ENCODE measurements around the gene PGLYRP1. TPM values are rescaled to one million over a fixed set of nuclear protein-coding genes. Genes with fewer than 3 reads are reported as not detected.

Gene PGLYRP1
- total and polyA plus RNA-seq, 3 donors from 2014 or later, result not detected

DNA sequence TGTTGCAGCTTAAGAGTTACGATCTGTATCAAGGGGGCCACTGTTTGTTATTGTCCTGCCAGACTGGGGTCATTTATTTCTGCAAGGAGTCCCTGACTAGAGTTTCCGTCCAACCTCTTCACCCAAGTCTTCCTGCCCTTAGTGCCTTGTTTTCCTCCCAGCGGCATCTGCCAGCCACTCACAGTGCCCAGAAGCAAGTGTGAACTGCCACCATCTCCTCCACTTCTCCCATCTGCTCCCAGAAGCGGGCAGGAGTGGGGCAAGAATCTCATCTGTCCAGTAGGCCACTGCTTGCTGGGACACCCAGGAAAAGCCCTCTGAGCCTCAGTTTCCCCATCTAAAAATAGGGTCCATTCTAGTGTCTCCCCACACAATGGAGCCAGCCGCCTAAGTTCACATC lies 53.2 kb downstream of the PGLYRP1 start:
- no peak for TF ChIP-seq POLR2A (IDR thresholded peaks at IDR 0.05)
- TF ChIP-seq, protein P1, sequence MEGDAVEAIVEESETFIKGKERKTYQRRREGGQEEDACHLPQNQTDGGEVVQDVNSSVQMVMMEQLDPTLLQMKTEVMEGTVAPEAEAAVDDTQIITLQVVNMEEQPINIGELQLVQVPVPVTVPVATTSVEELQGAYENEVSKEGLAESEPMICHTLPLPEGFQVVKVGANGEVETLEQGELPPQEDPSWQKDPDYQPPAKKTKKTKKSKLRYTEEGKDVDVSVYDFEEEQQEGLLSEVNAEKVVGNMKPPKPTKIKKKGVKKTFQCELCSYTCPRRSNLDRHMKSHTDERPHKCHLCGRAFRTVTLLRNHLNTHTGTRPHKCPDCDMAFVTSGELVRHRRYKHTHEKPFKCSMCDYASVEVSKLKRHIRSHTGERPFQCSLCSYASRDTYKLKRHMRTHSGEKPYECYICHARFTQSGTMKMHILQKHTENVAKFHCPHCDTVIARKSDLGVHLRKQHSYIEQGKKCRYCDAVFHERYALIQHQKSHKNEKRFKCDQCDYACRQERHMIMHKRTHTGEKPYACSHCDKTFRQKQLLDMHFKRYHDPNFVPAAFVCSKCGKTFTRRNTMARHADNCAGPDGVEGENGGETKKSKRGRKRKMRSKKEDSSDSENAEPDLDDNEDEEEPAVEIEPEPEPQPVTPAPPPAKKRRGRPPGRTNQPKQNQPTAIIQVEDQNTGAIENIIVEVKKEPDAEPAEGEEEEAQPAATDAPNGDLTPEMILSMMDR (IDR thresholded peaks at IDR 0.05), result no peak
- Histone ChIP-seq H3K27ac (no peak overlapping the region), H3K9me3 (no peaks in the 10 kb centered on the region), H3K4me1 (no peaks in the 10 kb centered on the region), H3K36me3 (ENCODE audit: low read depth, missing control alignments) (no peaks in the 10 kb centered on the region), H3K4me3 (no peak overlapping the region), H3K27me3 (no peaks in the 10 kb centered on the region)
- DNase-seq, result no peak
- intact Hi-C loops (cut with DNase I; ENCODE audit: low total_unique reads), result no loop called here
- WGBS, 2 donors, result 75 to 78% methylated on average over 5 of the region's 5 CpGs

MicroRNAs encoded within 50 kb of the gene (microRNA counts, 767-probe panel; counts per million panel counts)
- microRNA hsa-miR-769-3p (0 to 152 counts per million in 2 donors), microRNA hsa-miR-769-5p (0 to 152 counts per million in 2 donors)

Small RNAs within 50 kb of the gene (microRNA-seq; reads per million reads assigned to microRNA genes)
- gene MIR769 (ENCODE audit: borderline number of aligned reads in 2 of 2, borderline replicate concordance in 1 of 2), result 85.5 to 137 reads per million in 2 donors

Small RNAs within 50 kb of the gene (small RNA-seq; reads per million reads assigned to genes)
- gene MIR769, result 24.7 to 25.0 reads per million in 2 donors

Other genes with a start within 250 kb of the PGLYRP1 start
- 10 to 100 TPM; 66.2 to 68.8 TPM for gene DMPK, start 240.6 kb downstream of the PGLYRP1 start, total RNA-seq
- gene DMPK, start 240.6 kb downstream of the PGLYRP1 start, polyA plus RNA-seq (ENCODE audit: insufficient read depth, low read depth, low replicate concordance), result 42.6 TPM
- 100 to 1,000 TPM; 111 to 124 TPM for gene DMWD, start 230.2 kb downstream of the PGLYRP1 start, total RNA-seq
- 59.0 TPM for gene DMWD, start 230.2 kb downstream of the PGLYRP1 start, polyA plus RNA-seq (ENCODE audit: insufficient read depth, low read depth, low replicate concordance)
- gene RSPH6A, start 207.7 kb downstream of the PGLYRP1 start, total RNA-seq, result 10 to 100 TPM; 17.0 to 20.9 TPM
- 88.3 TPM for gene RSPH6A, start 207.7 kb downstream of the PGLYRP1 start, polyA plus RNA-seq (ENCODE audit: insufficient read depth, low read depth, low replicate concordance)
- gene SYMPK, start 159.9 kb downstream of the PGLYRP1 start, total RNA-seq, result 100 to 1,000 TPM; 123 to 142 TPM
- 195 TPM for gene SYMPK, start 159.9 kb downstream of the PGLYRP1 start, polyA plus RNA-seq (ENCODE audit: insufficient read depth, low read depth, low replicate concordance)
- gene FOXA3, start 158.7 kb downstream of the PGLYRP1 start, total RNA-seq, result 1 to 10 TPM; 1.5 to 1.7 TPM
- 1.7 TPM for gene FOXA3, start 158.7 kb downstream of the PGLYRP1 start, polyA plus RNA-seq (ENCODE audit: insufficient read depth, low read depth, low replicate concordance)
- 10 to 100 TPM; 36.0 to 48.3 TPM for gene IRF2BP1, start 136.9 kb downstream of the PGLYRP1 start, total RNA-seq
- gene IRF2BP1, start 136.9 kb downstream of the PGLYRP1 start, polyA plus RNA-seq (ENCODE audit: insufficient read depth, low read depth, low replicate concordance), result 13.8 TPM
- gene MYPOP, start 120.4 kb downstream of the PGLYRP1 start, total RNA-seq, result 10 to 100 TPM in 1 of 2 donors, 1 to 10 TPM in 1; 9.4 to 11.1 TPM
- 9.5 TPM for gene MYPOP, start 120.4 kb downstream of the PGLYRP1 start, polyA plus RNA-seq (ENCODE audit: insufficient read depth, low read depth, low replicate concordance)
- 1 to 10 TPM; 4.8 to 5.1 TPM for gene NANOS2, start 108.3 kb downstream of the PGLYRP1 start, total RNA-seq
- gene NANOS2, start 108.3 kb downstream of the PGLYRP1 start, polyA plus RNA-seq (ENCODE audit: insufficient read depth, low read depth, low replicate concordance), result 4.8 TPM
- 1 to 10 TPM; 3.0 to 5.7 TPM for gene NOVA2, start 49.2 kb downstream of the PGLYRP1 start, total RNA-seq
- 3.1 TPM for gene NOVA2, start 49.2 kb downstream of the PGLYRP1 start, polyA plus RNA-seq (ENCODE audit: insufficient read depth, low read depth, low replicate concordance)
- 10 to 100 TPM; 25.6 to 31.2 TPM for gene CCDC61, start 27.6 kb downstream of the PGLYRP1 start, total RNA-seq
- 32.5 TPM for gene CCDC61, start 27.6 kb downstream of the PGLYRP1 start, polyA plus RNA-seq (ENCODE audit: insufficient read depth, low read depth, low replicate concordance)
- under 1 TPM; 0.56 to 0.79 TPM for gene IGFL4, start 17.9 kb upstream of the PGLYRP1 start, total RNA-seq
- 0.37 TPM for gene IGFL4, start 17.9 kb upstream of the PGLYRP1 start, polyA plus RNA-seq (ENCODE audit: insufficient read depth, low read depth, low replicate concordance)
- not detected for gene IGFL3, start 101.6 kb upstream of the PGLYRP1 start, total RNA-seq
- gene IGFL3, start 101.6 kb upstream of the PGLYRP1 start, polyA plus RNA-seq (ENCODE audit: insufficient read depth, low read depth, low replicate concordance), result not detected
- 1 to 10 TPM; 7.2 to 7.6 TPM for gene IGFL2, start 125.2 kb upstream of the PGLYRP1 start, total RNA-seq
- gene IGFL2, start 125.2 kb upstream of the PGLYRP1 start, polyA plus RNA-seq (ENCODE audit: insufficient read depth, low read depth, low replicate concordance), result 8.0 TPM
- 1 to 10 TPM in 1 of 2 donors, not detected in 1; 3.2 TPM for gene IGFL1, start 206.7 kb upstream of the PGLYRP1 start, total RNA-seq
- gene IGFL1, start 206.7 kb upstream of the PGLYRP1 start, polyA plus RNA-seq (ENCODE audit: insufficient read depth, low read depth, low replicate concordance), result not detected